GM21447 (cell line): Measurements from ENCODE around the gene LINC00305.

Experiments used
- ATAC-seq: cut with Tn5 transposase; IDR thresholded peaks from one replicate; pipeline ENCODE4 v1.9.1; 2021; ENCODE audit not compliant: unreplicated experiment

Gene LINC00305

GRCh38 chr18:64116571-64117175, 32.2 kb downstream of the LINC00305 start:
- ATAC-seq: no peak

GRCh38 chr18:64115881-64116280, 33.0 kb downstream of the LINC00305 start:
- no peak for ATAC-seq

- no peak for ATAC-seq
These were observed 36.9 kb downstream of the LINC00305 start for GRCh38 chr18:64111950-64112349.

GRCh38 chr18:64110692-64111480, 38.0 kb downstream of the LINC00305 start:
- no peak for ATAC-seq

GRCh38 chr18:64103986-64104385, 44.9 kb downstream of the LINC00305 start:
- no peak for ATAC-seq

GRCh38 chr18:64100116-64100922, 48.6 kb downstream of the LINC00305 start:
- peak; percentile 57 for ATAC-seq

GRCh38 chr18:64099244-64099643, 49.6 kb downstream of the LINC00305 start:
- ATAC-seq: no peak

GRCh38 chr18:64097497-64097896, 51.4 kb downstream of the LINC00305 start:
- ATAC-seq: no peak

- ATAC-seq: no peak
These were observed 53.8 kb downstream of the LINC00305 start for GRCh38 chr18:64095056-64095455.

GRCh38 chr18:64094210-64094609, 54.7 kb downstream of the LINC00305 start:
- ATAC-seq: no peak

- ATAC-seq: peak; percentile 74
These were observed 57.4 kb downstream of the LINC00305 start for GRCh38 chr18:64091526-64091925.

- ATAC-seq: peak; percentile 48
These were observed 58.0 kb downstream of the LINC00305 start for GRCh38 chr18:64090876-64091275.

GRCh38 chr18:64083916-64084315, 65.0 kb downstream of the LINC00305 start:
- no peak for ATAC-seq

- ATAC-seq: no peak
These were observed 66.4 kb downstream of the LINC00305 start for GRCh38 chr18:64082513-64082912.

- ATAC-seq: no peak
These were observed 66.8 kb downstream of the LINC00305 start for GRCh38 chr18:64082054-64082453.

- ATAC-seq: no peak
These were observed 74.9 kb downstream of the LINC00305 start for GRCh38 chr18:64073971-64074370.

- ATAC-seq: no peak
These were observed 93.9 kb downstream of the LINC00305 start for GRCh38 chr18:64055019-64055418.

- ATAC-seq: no peak
These were observed 95.6 kb downstream of the LINC00305 start for GRCh38 chr18:64053246-64053645.

GRCh38 chr18:64052772-64053171, 96.1 kb downstream of the LINC00305 start:
- ATAC-seq: no peak

GRCh38 chr18:64044616-64045015, 104.3 kb downstream of the LINC00305 start:
- no peak for ATAC-seq

GRCh38 chr18:64042728-64043358, 106.0 kb downstream of the LINC00305 start:
- ATAC-seq: no peak
